ENCODE results near the gene PCDHGB7. TPM values are rescaled to one million over a fixed set of nuclear protein-coding genes. Genes with fewer than 3 reads are reported as not detected.

The PCDHGB7 gene
- total and polyA plus RNA-seq, 12 donors, result 1.9 to 12.6 (median 10.3) TPM

GRCh38 chr5:141409598-141410306 is 7.7 kb upstream of the PCDHGB7 start:
- Histone ChIP-seq H3K9me3 (peaks cover 0 to 100% (median 48%) of the 10 kb centered on the region in 11 donors), H3K36me3 (peaks cover 0 to 75% (median 0%) of the 10 kb centered on the region in 9 donors), H3K27me3 (peaks cover 0 to 95% (median 0%) of the 10 kb centered on the region in 7 donors), H3K27ac (no peak overlapping the region), H3K4me3 (no peak overlapping the region), H3K4me1 (peaks cover 0 to 15% (median 0%) of the 10 kb centered on the region in 9 donors)
- no peak for TF ChIP-seq CTCF (IDR thresholded peaks at IDR 0.05)
- DNase-seq (no peak), ATAC-seq (peak in 1 of 8 donors; percentile 29)
- WGBS, 2 donors, result 30 to 34% methylated on average over 64 of the region's 64 CpGs
- intact Hi-C loops (cut with DNase I), result loop anchor here in 4 of 10 donors (5.0 to 10.0 kb wide), 6 partner anchors 55 to 195 kb away; partner anchors contain the start of genes PCDHB13 (in 1 of the 4), PCDHGA4 (in 1 of the 4), PCDHGB1 (in 1 of the 4) and PCDHGB2 (in 1 of the 4)

- ATAC-seq, result no peak
- DNase-seq, result no peak
- peaks cover 0 to 15% (median 0%) of the 10 kb centered on the region in 9 donors for H3K4me1 ChIP-seq
- WGBS, 2 donors, result 74 to 75% methylated on average over 3 of the region's 3 CpGs
- H3K9me3 ChIP-seq, result peaks cover 0 to 100% (median 54%) of the 10 kb centered on the region in 11 donors
- peaks cover 0 to 96% (median 0%) of the 10 kb centered on the region in 7 donors for H3K27me3 ChIP-seq
- no peak overlapping the region for H3K4me3 ChIP-seq
- intact Hi-C loops (cut with DNase I), result loop anchor here in 4 of 10 donors (5.0 to 10.0 kb wide), 4 partner anchors 113 to 197 kb away; partner anchors contain the start of gene PCDHB13 (in 1 of the 4)
- H3K27ac ChIP-seq, result no peak overlapping the region
- peaks cover 0 to 66% (median 0%) of the 10 kb centered on the region in 9 donors for H3K36me3 ChIP-seq
- TF ChIP-seq CTCF (IDR thresholded peaks at IDR 0.05), result no peak
Measured at GRCh38 chr5:141411575-141411974, 5.9 kb upstream of the PCDHGB7 start.

- Histone ChIP-seq H3K4me1 (peaks cover 0 to 19% (median 0%) of the 10 kb centered on the region in 9 donors), H3K4me3 (peak within 1 kb of the TSS in 9 of 10 donors; percentile 5 to 48 (median 34)), H3K9me3 (peaks cover 0 to 100% (median 46%) of the 10 kb centered on the region in 11 donors), H3K36me3 (peaks cover 0 to 62% (median 0%) of the 10 kb centered on the region in 9 donors), H3K27ac (peak within 1 kb of the TSS in 4 of 10 donors; percentile 1 to 24 (median 8)), H3K27me3 (peaks cover 0 to 96% (median 0%) of the 10 kb centered on the region in 7 donors)
- TF ChIP-seq CTCF (IDR thresholded peaks at IDR 0.05), result peak; percentile 18 to 59 (median 52)
- peak in 6 of 8 donors; percentile 55 to 65 (median 60) for ATAC-seq
- DNase-seq, result no peak
- intact Hi-C loops (cut with DNase I), result loop anchor here in 4 of 10 donors (5.0 to 10.0 kb wide), 4 partner anchors 112 to 198 kb away; partner anchors contain the start of gene PCDHB13 (in 1 of the 4)
- WGBS, 2 donors, result 27 to 36% methylated on average over 31 of the region's 31 CpGs
Measured at GRCh38 chr5:141412854-141413539, 4.5 kb upstream of the PCDHGB7 start, which contains the start of gene PCDHGA10. TSS of gene PCDHGA10 (plus strand) at chr5:141412987. CDS start at chr5:141413176, 189 bp downstream.

Data from heart right ventricle (tissue), 16 donors.